COLO829 (cell line): ENCODE data around the gene CTNND2.

Source experiments
- DNase-seq: peaks from one replicate; pipeline ENCODE4 v3.0.0; 2012; ENCODE audit warnings: low spot score

CTNND2 gene

DNA sequence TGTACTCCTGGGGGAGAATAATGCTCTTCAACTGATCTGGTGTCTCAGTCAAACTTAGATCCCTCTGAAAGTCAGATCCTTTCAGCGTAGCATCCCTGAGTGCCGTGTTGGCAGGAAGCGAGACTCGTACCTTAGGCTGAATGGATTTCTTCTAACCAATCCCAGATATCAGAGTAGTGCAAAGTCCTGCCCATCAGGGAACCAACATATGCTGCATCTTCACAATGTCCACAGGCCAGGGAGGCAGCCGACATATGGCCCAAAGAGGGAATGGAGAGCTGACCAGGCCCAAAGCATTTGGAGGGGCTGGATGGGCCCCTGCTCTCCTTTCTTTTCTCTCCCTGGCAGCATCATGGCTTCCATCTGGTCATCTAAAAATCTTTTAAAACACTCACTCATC lies 646.2 kb downstream of the CTNND2 start:
- no peak for DNase-seq

- DNase-seq: no peak
Measured at GRCh38 chr5:11252523-11252922, 651.7 kb downstream of the CTNND2 start.

DNA sequence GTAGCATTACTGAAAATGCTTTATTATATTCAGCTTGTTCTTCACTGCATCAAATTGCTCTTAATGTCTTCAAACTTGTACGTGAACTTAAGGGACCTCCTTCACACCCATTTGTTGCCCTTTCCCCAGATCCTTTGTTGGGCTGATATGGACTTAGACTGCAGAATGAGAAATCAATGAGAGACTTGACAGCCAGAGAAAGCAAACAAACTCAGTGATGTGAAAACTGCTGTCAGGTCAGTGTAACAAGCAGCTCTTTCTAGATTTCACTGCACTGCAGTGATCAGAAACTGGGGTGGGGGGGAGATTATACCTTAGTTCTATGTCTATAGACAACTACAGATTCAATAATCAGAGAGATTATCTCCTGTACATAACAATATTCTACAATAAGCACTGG lies 652.2 kb downstream of the CTNND2 start:
- no peak for DNase-seq

DNA sequence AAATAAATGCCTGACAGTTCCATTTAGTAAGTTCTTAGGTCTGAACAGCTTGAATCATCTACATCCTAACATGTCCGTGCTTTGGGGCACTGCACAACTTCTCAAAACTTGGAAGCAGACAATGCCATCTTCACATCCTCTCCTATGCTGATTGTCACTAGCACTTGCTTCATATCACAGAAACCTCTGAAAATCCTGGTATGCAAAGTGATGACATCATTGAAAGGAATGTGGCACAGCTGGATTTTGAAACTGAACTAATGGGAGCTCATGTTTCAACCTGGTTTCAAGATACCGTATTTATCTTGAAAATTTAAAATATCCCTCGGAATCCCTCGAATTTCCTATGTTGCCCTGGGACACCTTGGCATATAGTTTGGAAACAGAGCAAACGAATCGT lies 653.0 kb downstream of the CTNND2 start:
- no peak for DNase-seq

- DNase-seq: no peak
Measured at GRCh38 chr5:11248966-11249365, 655.3 kb downstream of the CTNND2 start.

DNA sequence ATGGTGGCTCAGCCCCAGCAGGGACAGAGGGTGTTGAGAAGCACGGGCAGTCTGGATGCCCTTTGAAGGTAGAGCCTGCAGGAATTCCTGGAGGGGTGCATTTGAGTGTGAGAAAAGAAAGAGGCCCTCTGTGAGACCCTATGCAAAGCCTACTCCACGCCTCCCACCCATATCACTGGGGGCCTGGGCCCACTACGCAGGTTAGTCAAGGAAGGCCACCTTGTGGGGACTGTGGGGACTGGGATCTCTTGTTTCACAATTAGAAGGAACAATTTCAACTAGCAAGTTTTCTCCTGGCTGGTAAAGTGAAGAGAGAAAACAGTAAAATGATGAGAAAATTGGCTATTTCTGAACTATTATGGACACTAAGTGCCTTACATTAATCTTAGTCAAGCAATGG lies 657.0 kb downstream of the CTNND2 start:
- DNase-seq: no peak

DNA sequence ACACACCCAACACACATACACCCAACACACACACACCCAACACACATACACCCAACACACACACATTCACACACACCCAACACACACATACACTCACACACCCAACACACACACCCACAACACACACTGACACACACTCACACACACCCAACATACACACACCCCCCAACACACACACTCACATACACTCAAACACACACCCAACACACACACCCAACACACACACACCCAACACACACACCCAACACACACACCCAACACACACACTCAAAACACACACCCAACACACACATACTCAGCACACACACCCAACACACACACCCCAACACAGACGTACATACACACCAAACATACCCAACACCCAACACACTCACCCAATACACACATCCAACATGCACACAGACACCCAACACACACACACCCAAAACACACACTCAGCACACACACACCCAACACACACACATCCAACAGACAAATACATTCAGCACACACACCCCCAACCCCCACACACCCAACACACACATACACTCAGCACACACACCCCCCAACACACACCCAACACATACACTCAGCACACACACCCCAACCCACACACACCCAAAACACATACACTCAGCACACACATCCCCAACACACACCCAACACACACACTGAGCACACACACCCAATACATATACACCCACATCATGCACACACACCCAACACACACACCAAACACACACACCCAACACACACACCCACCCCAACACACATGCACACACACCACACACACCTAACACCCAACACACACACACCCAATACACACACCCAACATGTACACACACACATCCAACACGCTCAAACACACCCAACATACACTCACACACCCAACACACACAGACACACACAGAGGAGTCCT lies 663.7 kb downstream of the CTNND2 start:
- DNase-seq: no peak

- DNase-seq: no peak
Measured at GRCh38 chr5:11239261-11240015, 664.8 kb downstream of the CTNND2 start.

GRCh38 chr5:11234501-11234911 lies 669.7 kb downstream of the CTNND2 start:
- DNase-seq: no peak

GRCh38 chr5:11230890-11231289 lies 673.4 kb downstream of the CTNND2 start:
- no peak for DNase-seq

GRCh38 chr5:11227064-11227463 lies 677.2 kb downstream of the CTNND2 start:
- DNase-seq: no peak

- DNase-seq: no peak
Measured at GRCh38 chr5:11224436-11225187, 679.6 kb downstream of the CTNND2 start.

GRCh38 chr5:11222169-11222568 lies 682.1 kb downstream of the CTNND2 start:
- DNase-seq: no peak

- no peak for DNase-seq
Measured at GRCh38 chr5:11214864-11215644, 689.2 kb downstream of the CTNND2 start.

GRCh38 chr5:11212706-11213105 lies 691.5 kb downstream of the CTNND2 start:
- no peak for DNase-seq

GRCh38 chr5:11197726-11198125 lies 706.5 kb downstream of the CTNND2 start:
- no peak for DNase-seq

DNA sequence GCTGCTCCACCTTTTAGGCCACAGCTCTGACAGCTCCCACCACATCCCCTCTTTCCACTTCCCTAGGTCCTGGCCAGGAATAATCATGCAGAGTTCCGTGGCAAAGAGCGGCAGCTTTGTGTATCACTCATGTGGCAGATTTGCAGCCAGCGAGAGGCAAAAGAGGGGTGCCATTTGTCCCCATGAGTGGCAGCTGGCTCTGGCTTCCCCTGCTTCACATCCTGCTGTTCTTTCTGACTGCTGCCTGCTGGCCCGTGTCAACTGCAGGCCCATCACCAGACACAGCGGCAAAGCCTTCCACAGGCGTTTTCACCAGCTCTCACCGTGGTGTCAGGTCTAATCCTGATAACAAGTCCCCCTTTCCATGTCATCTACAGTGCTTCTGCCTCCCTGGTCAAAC lies 712.6 kb downstream of the CTNND2 start:
- no peak for DNase-seq

DNA sequence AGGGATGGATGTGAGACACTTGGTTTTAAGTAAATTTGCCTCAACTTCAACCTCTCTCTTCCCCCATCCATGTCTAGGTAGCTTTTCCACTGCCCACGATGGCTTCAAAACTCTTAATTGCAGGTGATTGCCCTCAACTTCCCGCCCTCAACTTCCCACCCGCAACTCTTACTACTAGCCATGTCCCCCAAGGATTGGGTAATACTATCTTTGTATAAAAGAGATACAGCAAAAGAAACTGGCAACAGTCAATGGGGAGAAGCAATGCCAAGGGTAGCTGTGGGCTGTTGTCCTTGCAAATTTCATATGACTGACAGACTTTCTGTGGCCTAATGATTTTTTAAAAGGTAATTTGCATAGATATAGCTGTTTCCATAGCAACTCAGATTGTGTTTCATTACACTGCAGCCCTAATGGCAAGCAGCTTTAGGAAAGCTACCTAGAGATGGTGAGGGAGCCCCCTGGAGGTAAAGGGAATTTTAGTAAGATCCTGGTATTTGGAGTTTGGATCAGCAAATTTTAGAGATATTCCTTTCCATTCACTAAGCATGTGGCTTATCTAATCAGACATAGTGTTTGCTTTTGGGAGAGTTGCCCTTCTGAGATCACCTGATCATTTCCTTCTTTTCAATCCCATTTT lies 721.7 kb downstream of the CTNND2 start:
- peak; percentile 13 for DNase-seq

- no peak for DNase-seq
Measured at GRCh38 chr5:11181940-11182339, 722.3 kb downstream of the CTNND2 start.

DNA sequence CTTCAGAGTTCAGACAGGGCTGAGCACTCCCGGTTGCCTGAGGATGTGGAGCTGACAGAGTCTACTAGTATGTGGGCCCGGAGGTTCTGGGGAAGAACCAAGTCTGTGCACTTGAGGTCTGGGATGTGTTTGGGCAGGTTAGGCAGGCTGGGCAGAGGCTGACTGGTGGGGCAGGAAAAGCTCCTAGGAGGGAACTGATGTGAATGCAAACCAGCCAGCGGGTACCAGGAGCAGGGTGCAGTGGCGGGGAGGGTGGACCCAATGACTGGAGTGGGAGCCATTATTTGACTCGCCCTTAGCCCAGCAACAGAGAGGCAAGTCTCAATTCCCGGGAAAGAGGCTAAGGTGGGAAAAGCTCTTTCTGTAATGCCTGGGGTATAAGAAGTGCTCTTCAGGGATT lies 723.4 kb downstream of the CTNND2 start:
- no peak for DNase-seq

- DNase-seq: no peak
Measured at GRCh38 chr5:11177999-11178711, 726.1 kb downstream of the CTNND2 start.
